Fibroblast of the aortic adventitia (primary cell): ENCODE results near the gene PKNOX2. TPM values are rescaled to one million over a fixed set of nuclear protein-coding genes. Genes with fewer than 3 reads are reported as not detected.
A peak's percentile ranks its signal among the peaks of the same experiment; 100 is the strongest.

Experiments
- DNase-seq: peaks from one replicate; pipeline ENCODE4 v3.0.0-alpha.2; 2010; ENCODE audit warnings: low read depth
- H3K4me3 ChIP-seq: 2 replicates; pipeline ENCODE4 v1.5.1; 2011; ENCODE audit warnings: low read depth, mild to moderate bottlenecking, control low read depth, low read length, moderate library complexity
- total RNA-seq: library from RNA; depleted of rRNA; stranded (reverse); fragments of >200 nt; gene quantifications from 2 replicates; pipeline ENCODE4 v1.2.3, GENCODE V29; 2012; ENCODE audit warnings: low replicate concordance
- TF ChIP-seq, protein P1 (sequence below): IDR thresholded peaks from 2 replicates; pipeline ENCODE4 v1.5.1; 2011; ENCODE audit warnings: mild to moderate bottlenecking, low read length, control low read depth, inconsistent platforms; ENCODE audit not compliant: insufficient read depth

Gene PKNOX2
- total RNA-seq, 1 donor, result 2.0 TPM

DNA sequence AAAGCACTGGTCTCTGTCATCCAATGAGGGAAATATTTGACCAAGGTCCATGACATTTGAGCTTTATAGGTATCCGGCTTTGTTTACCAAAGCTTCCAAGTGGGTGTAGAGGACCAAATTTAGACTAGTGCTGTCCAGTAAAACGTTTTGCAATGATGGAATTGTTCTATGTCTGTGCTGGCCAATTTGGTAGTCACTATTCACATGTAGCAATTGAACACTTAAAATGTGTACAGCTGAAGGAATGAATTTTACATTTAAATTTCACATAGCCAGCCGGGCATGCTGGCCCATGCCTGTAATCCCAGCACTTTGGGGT, 118.0 kb downstream of the PKNOX2 start:
- no peak overlapping the region for H3K4me3 ChIP-seq
- no peak for DNase-seq
- TF ChIP-seq, protein P1, sequence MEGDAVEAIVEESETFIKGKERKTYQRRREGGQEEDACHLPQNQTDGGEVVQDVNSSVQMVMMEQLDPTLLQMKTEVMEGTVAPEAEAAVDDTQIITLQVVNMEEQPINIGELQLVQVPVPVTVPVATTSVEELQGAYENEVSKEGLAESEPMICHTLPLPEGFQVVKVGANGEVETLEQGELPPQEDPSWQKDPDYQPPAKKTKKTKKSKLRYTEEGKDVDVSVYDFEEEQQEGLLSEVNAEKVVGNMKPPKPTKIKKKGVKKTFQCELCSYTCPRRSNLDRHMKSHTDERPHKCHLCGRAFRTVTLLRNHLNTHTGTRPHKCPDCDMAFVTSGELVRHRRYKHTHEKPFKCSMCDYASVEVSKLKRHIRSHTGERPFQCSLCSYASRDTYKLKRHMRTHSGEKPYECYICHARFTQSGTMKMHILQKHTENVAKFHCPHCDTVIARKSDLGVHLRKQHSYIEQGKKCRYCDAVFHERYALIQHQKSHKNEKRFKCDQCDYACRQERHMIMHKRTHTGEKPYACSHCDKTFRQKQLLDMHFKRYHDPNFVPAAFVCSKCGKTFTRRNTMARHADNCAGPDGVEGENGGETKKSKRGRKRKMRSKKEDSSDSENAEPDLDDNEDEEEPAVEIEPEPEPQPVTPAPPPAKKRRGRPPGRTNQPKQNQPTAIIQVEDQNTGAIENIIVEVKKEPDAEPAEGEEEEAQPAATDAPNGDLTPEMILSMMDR, result no peak

GRCh38 chr11:125284245-125284850, 119.8 kb downstream of the PKNOX2 start:
- DNase-seq, result no peak
- TF ChIP-seq, protein P1, result no peak
- H3K4me3 ChIP-seq, result no peak overlapping the region

DNA sequence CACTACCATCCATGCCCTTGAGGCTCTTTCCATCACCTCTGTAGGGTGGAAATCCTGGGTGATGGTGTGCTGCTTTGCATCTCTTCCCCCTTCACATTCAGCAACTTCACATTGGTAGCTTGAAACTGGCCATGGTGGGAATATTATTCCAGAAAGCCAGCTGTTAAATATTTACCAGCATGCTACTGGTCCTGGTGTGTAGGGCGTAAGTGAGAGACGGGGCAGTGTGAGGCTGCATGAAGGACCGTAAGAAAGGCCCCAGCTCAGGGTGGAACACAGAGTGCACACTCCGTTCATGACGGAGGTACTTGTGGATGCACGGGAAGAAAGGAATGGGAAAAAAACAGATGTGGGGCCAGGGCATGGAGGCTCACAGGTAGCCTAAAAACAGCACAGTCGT, 121.3 kb downstream of the PKNOX2 start:
- no peak overlapping the region for H3K4me3 ChIP-seq
- DNase-seq, result no peak
- TF ChIP-seq, protein P1, result no peak

GRCh38 chr11:125286486-125286885, 121.9 kb downstream of the PKNOX2 start:
- no peak for DNase-seq
- TF ChIP-seq, protein P1, result no peak
- no peak overlapping the region for H3K4me3 ChIP-seq

DNA sequence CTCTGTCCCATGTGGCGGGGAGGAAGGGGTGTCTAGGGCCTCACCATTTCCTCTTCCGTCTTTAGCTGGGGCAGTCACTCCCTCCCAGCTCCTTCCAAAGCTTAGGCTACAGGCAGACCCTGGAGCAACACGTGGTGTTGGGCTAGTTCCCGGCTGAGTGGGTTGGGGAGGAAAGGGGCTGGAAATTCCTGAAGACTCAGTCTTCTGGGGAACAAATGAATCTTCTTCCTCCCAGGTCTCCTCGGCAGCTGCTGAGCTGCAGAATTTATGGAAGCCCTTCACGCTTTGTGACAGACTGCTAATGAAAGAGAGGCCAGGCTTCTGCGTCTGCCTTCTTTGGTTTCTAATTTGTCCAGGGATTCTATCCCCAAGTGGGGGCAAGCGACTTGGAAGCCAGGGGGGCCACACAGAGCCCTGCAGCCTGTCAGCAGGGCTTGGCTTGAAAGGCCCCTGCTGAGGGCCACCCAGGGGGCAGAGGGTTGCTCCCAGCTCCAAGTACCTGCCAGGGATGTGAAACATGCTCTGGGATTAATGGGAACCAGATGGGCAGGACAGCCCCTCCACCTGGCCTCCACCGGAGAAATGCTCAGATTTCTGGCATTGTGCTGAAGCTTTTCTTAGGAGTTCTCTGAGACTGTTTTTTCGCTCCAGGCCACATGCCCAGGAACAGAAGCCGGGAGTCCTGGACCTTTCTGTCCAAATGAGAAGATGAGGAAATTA, 123.1 kb downstream of the PKNOX2 start:
- H3K4me3 ChIP-seq, result no peak overlapping the region
- DNase-seq, result peak; percentile 43
- TF ChIP-seq, protein P1, result no peak

DNA sequence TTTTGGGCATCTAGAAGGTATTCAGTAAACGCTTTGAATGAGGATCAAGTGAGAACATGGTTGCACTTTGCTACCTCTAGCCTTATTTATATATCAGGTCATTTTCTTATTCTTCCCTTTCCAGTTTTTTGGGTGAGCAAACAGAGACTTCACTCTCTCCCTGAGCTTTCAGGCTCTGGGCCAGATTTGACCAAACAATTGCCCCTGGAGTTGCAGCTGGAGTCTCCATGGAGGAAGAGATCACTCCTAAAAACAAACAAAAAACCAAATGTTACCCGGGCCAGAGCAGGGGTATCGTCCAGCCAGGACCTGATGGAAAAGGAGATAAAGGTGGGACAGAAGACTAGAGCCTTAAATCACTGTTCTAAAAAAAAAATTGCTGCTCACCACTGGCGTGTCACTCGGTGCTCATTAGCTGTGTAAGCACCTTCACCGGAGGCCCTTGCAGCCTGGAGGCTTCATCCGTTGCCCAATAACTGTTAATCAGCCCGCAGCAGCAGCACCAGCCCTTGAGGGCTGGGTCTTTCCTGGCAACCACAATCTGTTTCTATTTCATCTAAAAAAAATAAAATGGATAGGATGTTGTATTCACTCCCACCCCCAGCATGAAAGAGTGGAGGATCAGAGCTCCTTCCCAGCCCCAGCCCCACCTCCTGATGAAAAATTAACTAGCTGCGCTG, 125.0 kb downstream of the PKNOX2 start:
- TF ChIP-seq, protein P1, result no peak
- DNase-seq, result no peak
- H3K4me3 ChIP-seq, result no peak overlapping the region
